Ovary (tissue), 3 donors: Measurements from ENCODE around the gene CRTAC1.

Experiments used
- CTCF ChIP-seq, 3 donors: fragments of 450-650 bp in 2 of 3; fragments of 200-600 bp in 1 of 3; IDR thresholded peaks; one replicate each; pipeline versions ENCODE4 v1.5.1 to v1.8.0; 2016 to 2022; ENCODE audit warnings: antibody characterized with exemption in 3 of 3, mild to moderate bottlenecking in 1 of 3
- EP300 ChIP-seq: sonication (generic); formaldehyde crosslinking; IDR thresholded peaks from one replicate; pipeline ENCODE4 v1.6.1; 2017; ENCODE audit warnings: antibody characterized with exemption
- POLR2A ChIP-seq: fragments of 450-650 bp; IDR thresholded peaks from one replicate; pipeline ENCODE4 v1.6.1; 2017; ENCODE audit warnings: antibody characterized with exemption, mild to moderate bottlenecking, moderate library complexity
- donor health status: DM: no; HTN: no; CAD: no.

GRCh38 chr10:98039690-98040381, 9.4 kb upstream of the CRTAC1 start:
- TF ChIP-seq CTCF (IDR thresholded peaks at IDR 0.05) (no peak), POLR2A (no peak), EP300 (no peak)
